Astrocyte (in vitro differentiated cells and primary cell): ENCODE measurements around the gene FTO.

ENCODE experiments used
- EZH2 ChIP-seq: IDR thresholded peaks from 2 replicates; pipeline ENCODE4 v1.6.1; 2012; ENCODE audit warnings: mild to moderate bottlenecking, low read length, inconsistent platforms; ENCODE audit not compliant: insufficient read depth
- TF ChIP-seq, protein P1 (sequence below): IDR thresholded peaks from 2 replicates; pipeline ENCODE4 v1.5.1; 2011; ENCODE audit warnings: low read depth, mild to moderate bottlenecking, inconsistent platforms, low read length, moderate library complexity; ENCODE audit not compliant: insufficient read depth

DNA sequence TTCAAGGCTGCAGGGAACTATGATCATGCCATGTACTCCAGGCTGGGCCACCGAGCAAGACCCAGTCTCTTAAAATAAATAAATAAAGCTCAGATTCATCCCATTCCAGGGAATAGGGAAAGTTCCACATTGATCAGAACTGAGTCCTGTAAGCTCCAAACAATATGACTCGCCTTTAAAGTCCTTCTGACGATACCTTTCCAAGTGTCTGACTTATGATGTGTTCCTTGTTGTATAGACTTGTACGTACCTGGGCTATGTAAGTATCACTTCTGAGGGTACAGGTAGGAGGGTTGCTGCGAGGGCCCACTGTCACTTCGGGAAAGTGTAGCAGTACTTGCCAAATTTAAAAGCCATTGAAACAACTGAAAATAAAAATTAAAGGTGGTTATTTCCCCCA is 329.8 kb downstream of the FTO start:
- TF ChIP-seq, protein P1, sequence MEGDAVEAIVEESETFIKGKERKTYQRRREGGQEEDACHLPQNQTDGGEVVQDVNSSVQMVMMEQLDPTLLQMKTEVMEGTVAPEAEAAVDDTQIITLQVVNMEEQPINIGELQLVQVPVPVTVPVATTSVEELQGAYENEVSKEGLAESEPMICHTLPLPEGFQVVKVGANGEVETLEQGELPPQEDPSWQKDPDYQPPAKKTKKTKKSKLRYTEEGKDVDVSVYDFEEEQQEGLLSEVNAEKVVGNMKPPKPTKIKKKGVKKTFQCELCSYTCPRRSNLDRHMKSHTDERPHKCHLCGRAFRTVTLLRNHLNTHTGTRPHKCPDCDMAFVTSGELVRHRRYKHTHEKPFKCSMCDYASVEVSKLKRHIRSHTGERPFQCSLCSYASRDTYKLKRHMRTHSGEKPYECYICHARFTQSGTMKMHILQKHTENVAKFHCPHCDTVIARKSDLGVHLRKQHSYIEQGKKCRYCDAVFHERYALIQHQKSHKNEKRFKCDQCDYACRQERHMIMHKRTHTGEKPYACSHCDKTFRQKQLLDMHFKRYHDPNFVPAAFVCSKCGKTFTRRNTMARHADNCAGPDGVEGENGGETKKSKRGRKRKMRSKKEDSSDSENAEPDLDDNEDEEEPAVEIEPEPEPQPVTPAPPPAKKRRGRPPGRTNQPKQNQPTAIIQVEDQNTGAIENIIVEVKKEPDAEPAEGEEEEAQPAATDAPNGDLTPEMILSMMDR, result no peak
- TF ChIP-seq EZH2, result no peak
